Omental fat pad (tissue), 4 donors: ENCODE measurements around the gene LSM10. TPM values are rescaled to one million over a fixed set of nuclear protein-coding genes. Genes with fewer than 3 reads are reported as not detected.

Source experiments
- ATAC-seq: fragments of 150-250 bp; one replicate; pipeline ENCODE4 v1.9.1; 2016; ENCODE audit warnings: mild to moderate bottlenecking, moderate library complexity; ENCODE audit not compliant: low FRiP score
- DNase-seq: peaks from one replicate; pipeline ENCODE4 v3.0.0-alpha.2; 2019; ENCODE audit warnings: low spot score
- small RNA-seq: library from RNA; depleted of rRNA; stranded (forward); fragments of <200 nt; gene quantifications from one replicate; pipeline ENCODE3, GENCODE V24; 2016
- total RNA-seq, 4 donors: library from RNA; depleted of rRNA; stranded (reverse); fragments of >200 nt; gene quantifications; one replicate each; pipeline ENCODE4 v1.1.0, GENCODE V29; 2016
- TF ChIP-seq, protein P1 (sequence below), 3 donors: fragments of 450-650 bp; IDR thresholded peaks; one replicate each; pipeline ENCODE4 v1.5.1; 2016 to 2017; ENCODE audit warnings: antibody characterized with exemption in 3 of 3, mild to moderate bottlenecking in 3 of 3, moderate library complexity in 2 of 3

Gene LSM10
- total RNA-seq, 4 donors from 2014 or later = 28.7 to 57.8 (median 38.3) TPM

DNA sequence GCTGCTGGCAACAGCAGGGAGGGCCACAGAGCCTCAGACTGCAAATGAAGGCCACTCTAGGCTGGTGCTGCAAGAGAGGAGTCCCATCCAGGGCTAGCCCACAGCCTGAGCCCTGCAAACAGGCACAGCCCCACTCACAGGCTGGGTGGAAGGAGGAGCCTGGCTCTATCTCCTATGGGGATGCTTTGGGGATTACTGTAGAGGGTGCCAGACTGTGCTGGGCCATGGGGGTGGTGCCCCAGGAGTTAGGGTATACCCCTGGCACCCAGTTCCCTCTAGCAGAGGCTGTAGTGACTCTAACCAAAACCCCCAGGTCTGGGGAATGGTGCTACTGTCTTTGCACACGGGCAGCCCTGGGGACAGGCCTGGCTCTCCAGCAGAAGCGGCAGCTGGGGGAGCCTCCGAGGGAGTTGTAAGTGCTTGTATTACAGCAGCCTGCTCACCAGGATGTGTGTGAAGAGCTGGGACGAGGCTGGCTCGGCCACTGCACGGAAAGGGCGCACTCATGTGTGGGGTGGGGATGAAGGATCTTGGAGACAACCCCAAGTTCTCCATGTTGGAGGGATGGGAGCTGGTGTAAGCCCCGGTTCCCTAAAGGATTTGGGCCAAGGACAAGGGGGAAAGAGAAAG, 50.9 kb downstream of the LSM10 start:
- TF ChIP-seq, protein P1, sequence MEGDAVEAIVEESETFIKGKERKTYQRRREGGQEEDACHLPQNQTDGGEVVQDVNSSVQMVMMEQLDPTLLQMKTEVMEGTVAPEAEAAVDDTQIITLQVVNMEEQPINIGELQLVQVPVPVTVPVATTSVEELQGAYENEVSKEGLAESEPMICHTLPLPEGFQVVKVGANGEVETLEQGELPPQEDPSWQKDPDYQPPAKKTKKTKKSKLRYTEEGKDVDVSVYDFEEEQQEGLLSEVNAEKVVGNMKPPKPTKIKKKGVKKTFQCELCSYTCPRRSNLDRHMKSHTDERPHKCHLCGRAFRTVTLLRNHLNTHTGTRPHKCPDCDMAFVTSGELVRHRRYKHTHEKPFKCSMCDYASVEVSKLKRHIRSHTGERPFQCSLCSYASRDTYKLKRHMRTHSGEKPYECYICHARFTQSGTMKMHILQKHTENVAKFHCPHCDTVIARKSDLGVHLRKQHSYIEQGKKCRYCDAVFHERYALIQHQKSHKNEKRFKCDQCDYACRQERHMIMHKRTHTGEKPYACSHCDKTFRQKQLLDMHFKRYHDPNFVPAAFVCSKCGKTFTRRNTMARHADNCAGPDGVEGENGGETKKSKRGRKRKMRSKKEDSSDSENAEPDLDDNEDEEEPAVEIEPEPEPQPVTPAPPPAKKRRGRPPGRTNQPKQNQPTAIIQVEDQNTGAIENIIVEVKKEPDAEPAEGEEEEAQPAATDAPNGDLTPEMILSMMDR (IDR thresholded peaks at IDR 0.05) = no peak
- DNase-seq (no peak), ATAC-seq (no peak)

DNA sequence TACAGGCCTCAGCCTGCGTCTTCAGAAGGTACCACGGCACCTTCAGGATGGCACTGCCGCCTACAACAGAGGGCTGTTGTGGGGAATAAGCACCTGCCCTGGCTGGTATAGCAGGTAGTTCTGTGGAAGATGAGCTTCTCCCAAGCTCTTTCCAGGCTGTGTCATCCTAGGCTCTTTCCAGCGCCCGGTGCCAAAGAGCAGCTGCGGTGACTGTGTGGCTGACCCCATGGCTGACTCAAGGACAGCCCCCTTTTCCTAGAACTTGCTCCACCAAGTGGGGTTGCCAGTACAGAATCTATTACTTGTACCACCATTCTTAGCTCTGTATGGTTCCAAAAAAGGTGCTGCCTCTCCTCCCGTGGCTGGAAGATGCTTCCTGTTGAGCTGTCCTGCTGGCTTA, 52.4 kb downstream of the LSM10 start:
- DNase-seq = no peak
- TF ChIP-seq, protein P1 (IDR thresholded peaks at IDR 0.05) = no peak
- ATAC-seq = no peak

DNA sequence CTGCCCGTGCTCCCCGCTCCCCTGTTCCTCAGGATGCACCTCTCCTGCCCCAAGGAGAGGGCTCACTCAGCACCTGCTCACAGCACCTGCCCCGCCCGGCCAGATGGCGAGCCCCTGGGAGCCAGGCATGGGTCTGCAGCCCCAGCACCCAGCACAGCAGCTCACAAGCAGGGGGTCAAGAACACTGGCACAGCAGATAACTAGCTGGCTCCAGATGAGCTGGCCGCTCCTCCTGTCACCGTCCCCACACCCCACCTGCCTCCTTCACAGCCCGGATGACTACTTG, 53.4 kb downstream of the LSM10 start:
- TF ChIP-seq, protein P1 (IDR thresholded peaks at IDR 0.05) = no peak
- DNase-seq = no peak
- no peak for ATAC-seq

DNA sequence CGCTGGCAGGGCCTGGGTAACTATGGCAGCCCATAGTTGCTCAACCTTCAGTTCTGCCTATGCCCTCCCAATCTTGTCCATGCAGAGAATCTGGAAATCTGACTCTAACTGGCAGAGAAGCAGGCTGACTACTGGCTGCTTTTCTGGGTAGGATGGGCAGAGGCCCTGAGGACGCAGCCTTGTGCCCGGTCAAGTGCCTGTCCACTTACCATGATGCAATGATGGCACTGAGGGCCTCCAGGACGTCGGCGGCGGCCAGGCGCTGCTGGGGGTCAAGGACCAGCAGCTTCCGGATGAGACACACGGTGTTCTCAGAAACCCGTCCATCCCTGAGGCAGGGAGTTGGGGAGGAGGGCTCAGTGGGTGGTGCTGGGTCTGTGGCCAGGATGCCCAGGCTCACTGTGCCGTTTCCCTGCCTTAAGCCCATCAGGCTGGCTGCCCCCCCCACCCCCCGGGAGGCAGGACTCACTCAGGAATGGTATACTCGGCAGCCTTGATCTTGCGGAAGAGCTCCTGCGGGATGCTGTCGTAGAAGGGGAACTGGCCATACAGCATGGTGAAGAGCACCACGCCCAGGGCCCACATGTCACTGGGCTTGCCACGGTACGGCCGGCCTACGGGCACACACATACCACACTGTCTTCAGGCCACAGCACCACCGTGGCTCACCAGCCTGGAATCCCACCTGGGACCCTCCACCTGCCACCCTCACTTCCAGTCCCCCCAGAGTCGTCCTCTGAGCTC, 53.9 kb downstream of the LSM10 start:
- TF ChIP-seq, protein P1 (IDR thresholded peaks at IDR 0.05) = no peak
- DNase-seq = no peak
- no peak for ATAC-seq

Small RNA genes lying within 50 kb of the gene (small RNA-seq; reads per million reads assigned to genes)
- gene RNU4-27P (not detected), gene SNORA63C (2.4 reads per million, percentile 51 among the genes with 10 or more reads in this experiment)

Other genes with a start within 250 kb of the LSM10 start
- gene TRAPPC3, start 248.4 kb downstream of the LSM10 start, total RNA-seq = 100 to 1,000 TPM in 1 of 4 donors, 10 to 100 TPM in 3; 76.3 to 104 (median 83.2) TPM
- 100 to 1,000 TPM in 3 of 4 donors, 10 to 100 TPM in 1; 73.3 to 244 (median 115) TPM for gene MAP7D1, start 241.7 kb downstream of the LSM10 start, total RNA-seq
- 10 to 100 TPM; 77.2 to 99.5 (median 86.2) TPM for gene THRAP3, start 173.5 kb downstream of the LSM10 start, total RNA-seq
- 1 to 10 TPM in 2 of 4 donors, under 1 TPM in 2; 0.63 to 3.1 (median 1.4) TPM for gene SH3D21, start 91.5 kb downstream of the LSM10 start, total RNA-seq
- gene EVA1B, start 74.3 kb downstream of the LSM10 start, total RNA-seq = 100 to 1,000 TPM in 1 of 4 donors, 10 to 100 TPM in 3; 40.6 to 107 (median 52.4) TPM
- gene STK40, start 12.0 kb downstream of the LSM10 start, total RNA-seq = 10 to 100 TPM; 36.1 to 75.5 (median 47.3) TPM
- 1 to 10 TPM; 5.0 to 7.2 (median 6.6) TPM for gene OSCP1, start 52.5 kb upstream of the LSM10 start, total RNA-seq
- 10 to 100 TPM; 57.3 to 79.2 (median 71.7) TPM for gene MRPS15, start 66.5 kb upstream of the LSM10 start, total RNA-seq
- 100 to 1,000 TPM in 1 of 4 donors, 10 to 100 TPM in 3; 18.9 to 258 (median 41.8) TPM for gene CSF3R, start 85.0 kb upstream of the LSM10 start, total RNA-seq